ENCODE data around the gene FAM20B. TPM values are rescaled to one million over a fixed set of nuclear protein-coding genes. Genes with fewer than 3 reads are reported as not detected.

FAM20B gene
- total and polyA plus RNA-seq, 2 of the 13 experiments (the other 11 are each of a cell fraction or from before 2014, with no cell fraction given), result 13.8 to 26.9 TPM

DNA sequence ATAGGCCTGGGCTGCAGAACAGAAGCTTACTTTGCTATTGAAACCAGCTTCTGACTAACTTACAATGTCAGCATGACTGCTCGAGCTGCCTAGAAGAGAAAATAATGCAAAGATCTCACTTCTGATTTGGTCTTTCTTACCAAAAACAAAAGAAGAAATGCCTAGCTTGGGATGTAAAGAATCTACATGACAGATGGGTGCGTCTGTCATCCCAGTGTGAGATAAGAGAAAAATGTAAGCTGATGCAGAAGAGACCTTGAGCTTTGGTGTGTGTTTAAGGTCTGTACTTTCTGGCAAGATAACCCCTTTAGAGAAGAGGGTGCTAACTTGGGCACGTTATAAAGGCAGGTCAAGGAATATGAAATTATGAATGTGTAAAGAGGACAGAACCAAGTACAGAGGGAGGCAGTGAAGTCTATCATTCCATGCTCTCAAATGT is 3.6 kb downstream of the FAM20B start (continued):
- 0 out of 2 replicates have a peak, but pooled peaks have one; percentile 30 for TF ChIP-seq HOXD1 (CRISPR knock-in tag; IDR thresholded peaks at IDR 0.05)
- no peak for TF ChIP-seq IKZF1 (IDR thresholded peaks at IDR 0.05)
- TF ChIP-seq, protein P1, sequence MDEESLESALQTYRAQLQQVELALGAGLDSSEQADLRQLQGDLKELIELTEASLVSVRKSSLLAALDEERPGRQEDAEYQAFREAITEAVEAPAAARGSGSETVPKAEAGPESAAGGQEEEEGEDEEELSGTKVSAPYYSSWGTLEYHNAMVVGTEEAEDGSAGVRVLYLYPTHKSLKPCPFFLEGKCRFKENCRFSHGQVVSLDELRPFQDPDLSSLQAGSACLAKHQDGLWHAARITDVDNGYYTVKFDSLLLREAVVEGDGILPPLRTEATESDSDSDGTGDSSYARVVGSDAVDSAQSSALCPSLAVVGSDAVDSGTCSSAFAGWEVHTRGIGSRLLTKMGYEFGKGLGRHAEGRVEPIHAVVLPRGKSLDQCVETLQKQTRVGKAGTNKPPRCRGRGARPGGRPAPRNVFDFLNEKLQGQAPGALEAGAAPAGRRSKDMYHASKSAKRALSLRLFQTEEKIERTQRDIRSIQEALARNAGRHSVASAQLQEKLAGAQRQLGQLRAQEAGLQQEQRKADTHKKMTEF (CRISPR knock-in tag; IDR thresholded peaks at IDR 0.05), result no peak
- no peak for TF ChIP-seq ZNF501 (CRISPR knock-in tag; IDR thresholded peaks at IDR 0.05)
- TF ChIP-seq ZNF263 (CRISPR knock-in tag; IDR thresholded peaks at IDR 0.05), result no peak
- TF ChIP-seq ZNF607 (CRISPR knock-in tag; IDR thresholded peaks at IDR 0.05; ENCODE audit: borderline replicate concordance), result no peak
- TF ChIP-seq TMF1 (CRISPR knock-in tag; IDR thresholded peaks at IDR 0.05; ENCODE audit: low read depth), result no peak
- TF ChIP-seq ZNF143 (CRISPR knock-in tag; IDR thresholded peaks at IDR 0.05), result no peak
- TF ChIP-seq IKZF4 (CRISPR knock-in tag; IDR thresholded peaks at IDR 0.05; ENCODE audit: borderline replicate concordance, low read depth, not compliant biosample characterization), result no peak
- TF ChIP-seq TEAD3 (CRISPR knock-in tag; optimal IDR thresholded peaks at IDR 0.05; ENCODE audit: borderline replicate concordance), result peak; percentile 21
- no peak for TF ChIP-seq ZNF331 (CRISPR knock-in tag; IDR thresholded peaks at IDR 0.05)
- no peak for TF ChIP-seq ZNF558 (CRISPR knock-in tag; IDR thresholded peaks at IDR 0.05; ENCODE audit: borderline replicate concordance)
- TF ChIP-seq GABPB1 (CRISPR knock-in tag; IDR thresholded peaks at IDR 0.05), result no peak
- TF ChIP-seq NPAS2 (CRISPR knock-in tag; IDR thresholded peaks at IDR 0.05; ENCODE audit: borderline replicate concordance), result no peak
- no peak for TF ChIP-seq DR1 (CRISPR knock-in tag; IDR thresholded peaks at IDR 0.05)
- no peak for TF ChIP-seq ISX (CRISPR knock-in tag; conservative IDR thresholded peaks at IDR 0.05)
- TF ChIP-seq, protein P2, sequence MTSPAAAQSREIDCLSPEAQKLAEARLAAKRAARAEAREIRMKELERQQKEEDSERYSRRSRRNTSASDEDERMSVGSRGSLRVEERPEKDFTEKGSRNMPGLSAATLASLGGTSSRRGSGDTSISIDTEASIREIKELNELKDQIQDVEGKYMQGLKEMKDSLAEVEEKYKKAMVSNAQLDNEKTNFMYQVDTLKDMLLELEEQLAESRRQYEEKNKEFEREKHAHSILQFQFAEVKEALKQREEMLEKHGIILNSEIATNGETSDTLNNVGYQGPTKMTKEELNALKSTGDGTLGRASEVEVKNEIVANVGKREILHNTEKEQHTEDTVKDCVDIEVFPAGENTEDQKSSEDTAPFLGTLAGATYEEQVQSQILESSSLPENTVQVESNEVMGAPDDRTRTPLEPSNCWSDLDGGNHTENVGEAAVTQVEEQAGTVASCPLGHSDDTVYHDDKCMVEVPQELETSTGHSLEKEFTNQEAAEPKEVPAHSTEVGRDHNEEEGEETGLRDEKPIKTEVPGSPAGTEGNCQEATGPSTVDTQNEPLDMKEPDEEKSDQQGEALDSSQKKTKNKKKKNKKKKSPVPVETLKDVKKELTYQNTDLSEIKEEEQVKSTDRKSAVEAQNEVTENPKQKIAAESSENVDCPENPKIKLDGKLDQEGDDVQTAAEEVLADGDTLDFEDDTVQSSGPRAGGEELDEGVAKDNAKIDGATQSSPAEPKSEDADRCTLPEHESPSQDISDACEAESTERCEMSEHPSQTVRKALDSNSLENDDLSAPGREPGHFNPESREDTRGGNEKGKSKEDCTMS (CRISPR knock-in tag; conservative IDR thresholded peaks at IDR 0.05), result no peak
- TF ChIP-seq ZSCAN25 (CRISPR knock-in tag; IDR thresholded peaks at IDR 0.05), result no peak
- TF ChIP-seq JUND (CRISPR knock-in tag; IDR thresholded peaks at IDR 0.05), result no peak
- no peak for TF ChIP-seq NCOA5 (CRISPR knock-in tag; IDR thresholded peaks at IDR 0.05)
- TF ChIP-seq, protein P3, sequence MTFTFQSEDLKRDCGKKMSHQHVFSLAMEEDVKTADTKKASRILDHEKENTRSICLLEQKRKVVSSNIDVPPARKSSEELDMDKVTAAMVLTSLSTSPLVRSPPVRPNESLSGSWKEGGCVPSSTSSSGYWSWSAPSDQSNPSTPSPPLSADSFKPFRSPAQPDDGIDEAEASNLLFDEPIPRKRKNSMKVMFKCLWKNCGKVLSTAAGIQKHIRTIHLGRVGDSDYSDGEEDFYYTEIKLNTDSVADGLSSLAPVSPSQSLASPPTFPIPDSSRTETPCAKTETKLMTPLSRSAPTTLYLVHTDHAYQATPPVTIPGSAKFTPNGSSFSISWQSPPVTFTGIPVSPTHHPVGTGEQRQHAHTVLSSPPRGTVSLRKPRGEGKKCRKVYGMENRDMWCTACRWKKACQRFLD (CRISPR knock-in tag; IDR thresholded peaks at IDR 0.05; ENCODE audit: borderline replicate concordance), result no peak
- no peak for TF ChIP-seq MXI1 (IDR thresholded peaks at IDR 0.05; ENCODE audit: borderline replicate concordance, low read depth, low read length)
- no peak for TF ChIP-seq TCF12 (IDR thresholded peaks at IDR 0.05)
- no peak for TF ChIP-seq TCF12 (CRISPR knock-in tag; IDR thresholded peaks at IDR 0.05)
- TF ChIP-seq, protein P4, sequence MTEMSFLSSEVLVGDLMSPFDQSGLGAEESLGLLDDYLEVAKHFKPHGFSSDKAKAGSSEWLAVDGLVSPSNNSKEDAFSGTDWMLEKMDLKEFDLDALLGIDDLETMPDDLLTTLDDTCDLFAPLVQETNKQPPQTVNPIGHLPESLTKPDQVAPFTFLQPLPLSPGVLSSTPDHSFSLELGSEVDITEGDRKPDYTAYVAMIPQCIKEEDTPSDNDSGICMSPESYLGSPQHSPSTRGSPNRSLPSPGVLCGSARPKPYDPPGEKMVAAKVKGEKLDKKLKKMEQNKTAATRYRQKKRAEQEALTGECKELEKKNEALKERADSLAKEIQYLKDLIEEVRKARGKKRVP (CRISPR knock-in tag; IDR thresholded peaks at IDR 0.05), result no peak
- TF ChIP-seq FOSL1 (CRISPR knock-in tag; IDR thresholded peaks at IDR 0.05; ENCODE audit: borderline replicate concordance), result no peak
- TF ChIP-seq CREB1 (IDR thresholded peaks at IDR 0.05), result no peak
- TF ChIP-seq CREB1 (CRISPR knock-in tag; IDR thresholded peaks at IDR 0.05), result 0 out of 2 replicates have a peak, but pooled peaks have one; percentile 25
- no peak for TF ChIP-seq ZNF547 (CRISPR knock-in tag; IDR thresholded peaks at IDR 0.05)
